ENCODE measurements around the gene DGCR8.
A peak's percentile ranks its signal among the peaks of the same experiment; 100 is the strongest.

Gene DGCR8

GRCh38 chr22:20111045-20111688 lies 31.1 kb downstream of the DGCR8 start:
- DNase-seq = no peak

GRCh38 chr22:20111689-20112622 lies 31.9 kb downstream of the DGCR8 start:
- no peak for DNase-seq

GRCh38 chr22:20112623-20113511 lies 32.8 kb downstream of the DGCR8 start:
- DNase-seq = no peak

- DNase-seq = no peak
Measured at GRCh38 chr22:20113551-20114310, 33.7 kb downstream of the DGCR8 start.

- no peak for DNase-seq
Measured at GRCh38 chr22:20114506-20115475, 34.8 kb downstream of the DGCR8 start.

GRCh38 chr22:20115691-20116375 lies 35.8 kb downstream of the DGCR8 start, which contains the start of gene RANBP1:
RANBP1 (plus strand) TSS chr22:20116104; CDS start chr22:20116185, 81 bp downstream.
- DNase-seq = no peak

GRCh38 chr22:20116376-20116950 lies 36.4 kb downstream of the DGCR8 start:
- no peak for DNase-seq

- DNase-seq = peak; percentile 91 to 93
Measured at GRCh38 chr22:20116951-20117632, 37.1 kb downstream of the DGCR8 start, which contains the start of gene TRMT2A. TRMT2A (minus strand) TSS chr22:20117226; CDS start chr22:20116906, 320 bp downstream.

- DNase-seq = peak in 1 of 2 experiments; percentile 6
Measured at GRCh38 chr22:20117633-20118299, 37.7 kb downstream of the DGCR8 start.

GRCh38 chr22:20118300-20119020 lies 38.4 kb downstream of the DGCR8 start:
- no peak for DNase-seq

- no peak for DNase-seq
Measured at GRCh38 chr22:20121856-20122415, 41.9 kb downstream of the DGCR8 start.

GRCh38 chr22:20123366-20124082 lies 43.5 kb downstream of the DGCR8 start:
- no peak for DNase-seq

GRCh38 chr22:20124083-20124787 lies 44.2 kb downstream of the DGCR8 start:
- DNase-seq = no peak

- DNase-seq = no peak
Measured at GRCh38 chr22:20125201-20126174, 45.4 kb downstream of the DGCR8 start.
